ENCODE data around the gene SYT12.

Gene SYT12

DNA sequence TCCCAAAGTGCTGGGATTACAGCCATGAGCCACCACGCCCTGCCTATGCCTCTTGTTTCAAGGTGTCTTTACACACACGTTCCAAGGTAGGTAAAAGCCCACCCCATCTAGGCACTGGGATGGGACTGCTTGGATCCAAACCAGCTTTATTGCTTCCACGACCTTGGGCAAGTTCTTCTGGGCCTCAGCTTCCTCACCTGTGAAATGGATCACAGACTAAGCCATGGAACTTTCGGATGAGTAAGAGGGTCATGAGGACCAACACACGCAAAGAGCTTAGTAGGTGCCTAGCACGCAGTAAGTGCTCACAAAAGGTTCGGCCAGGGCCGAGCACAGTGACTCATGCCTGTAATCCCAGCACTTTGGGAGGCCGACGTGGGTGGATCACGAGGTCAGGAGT lies 49.4 kb downstream of the SYT12 start:
- no peaks in the 10 kb centered on the region for H4K20me1 ChIP-seq (ENCODE audit: insufficient read depth, low read length)
- no peaks in the 10 kb centered on the region for H3K27me3 ChIP-seq (ENCODE audit: low read depth, low read length)
- H3K27ac ChIP-seq (ENCODE audit: low read length), result no peak overlapping the region
- no peaks in the 10 kb centered on the region for H3K9me3 ChIP-seq (ENCODE audit: insufficient read depth, low read length)
- H3K4me3 ChIP-seq (ENCODE audit: low read length), result no peak overlapping the region
- no peak overlapping the region for H3K4me2 ChIP-seq (ENCODE audit: low read length)
- H3K36me3 ChIP-seq (replicated peaks; ENCODE audit: low read depth, low read length), result peaks cover 6% of the 10 kb centered on the region
- no peaks in the 10 kb centered on the region for H3K79me2 ChIP-seq (ENCODE audit: low read length)
- TF ChIP-seq, protein P1, sequence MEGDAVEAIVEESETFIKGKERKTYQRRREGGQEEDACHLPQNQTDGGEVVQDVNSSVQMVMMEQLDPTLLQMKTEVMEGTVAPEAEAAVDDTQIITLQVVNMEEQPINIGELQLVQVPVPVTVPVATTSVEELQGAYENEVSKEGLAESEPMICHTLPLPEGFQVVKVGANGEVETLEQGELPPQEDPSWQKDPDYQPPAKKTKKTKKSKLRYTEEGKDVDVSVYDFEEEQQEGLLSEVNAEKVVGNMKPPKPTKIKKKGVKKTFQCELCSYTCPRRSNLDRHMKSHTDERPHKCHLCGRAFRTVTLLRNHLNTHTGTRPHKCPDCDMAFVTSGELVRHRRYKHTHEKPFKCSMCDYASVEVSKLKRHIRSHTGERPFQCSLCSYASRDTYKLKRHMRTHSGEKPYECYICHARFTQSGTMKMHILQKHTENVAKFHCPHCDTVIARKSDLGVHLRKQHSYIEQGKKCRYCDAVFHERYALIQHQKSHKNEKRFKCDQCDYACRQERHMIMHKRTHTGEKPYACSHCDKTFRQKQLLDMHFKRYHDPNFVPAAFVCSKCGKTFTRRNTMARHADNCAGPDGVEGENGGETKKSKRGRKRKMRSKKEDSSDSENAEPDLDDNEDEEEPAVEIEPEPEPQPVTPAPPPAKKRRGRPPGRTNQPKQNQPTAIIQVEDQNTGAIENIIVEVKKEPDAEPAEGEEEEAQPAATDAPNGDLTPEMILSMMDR (IDR thresholded peaks at IDR 0.05; ENCODE audit: low read depth, low read length), result no peak
- TF ChIP-seq EZH2phosphoT487 (IDR thresholded peaks at IDR 0.05; ENCODE audit: low read depth), result no peak
- no peak overlapping the region for H3K9ac ChIP-seq (ENCODE audit: low read length)
- peaks cover 23% of the 10 kb centered on the region for H3K4me1 ChIP-seq (ENCODE audit: low read length)
- no peak overlapping the region for H2AFZ ChIP-seq (ENCODE audit: low read depth, low read length)

DNA sequence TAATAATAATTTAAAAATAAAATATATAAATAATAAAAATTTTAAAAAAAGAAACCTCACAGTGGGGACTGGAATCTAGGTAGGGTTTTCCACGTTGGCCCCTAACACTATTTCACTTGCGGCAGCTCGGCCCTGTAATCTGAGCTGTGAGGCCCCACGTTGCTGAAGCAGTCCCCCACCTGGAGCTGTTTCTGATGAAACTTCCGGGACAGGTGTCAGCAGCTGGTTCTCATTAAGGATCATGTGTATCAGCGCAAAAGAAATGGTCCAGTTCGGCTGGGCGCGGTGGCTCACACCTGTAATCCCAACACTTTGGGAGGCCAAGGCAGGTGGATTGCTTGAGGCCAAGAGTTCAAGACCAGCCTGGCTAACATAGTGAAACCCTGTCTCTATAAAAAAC lies 51.0 kb downstream of the SYT12 start:
- Histone ChIP-seq H3K27me3 (ENCODE audit: low read depth, low read length) (no peaks in the 10 kb centered on the region), H3K9me3 (ENCODE audit: insufficient read depth, low read length) (no peaks in the 10 kb centered on the region), H3K36me3 (replicated peaks; ENCODE audit: low read depth, low read length) (peaks cover 6% of the 10 kb centered on the region), H3K27ac (ENCODE audit: low read length) (no peak overlapping the region), H3K4me3 (ENCODE audit: low read length) (no peak overlapping the region), H2AFZ (ENCODE audit: low read depth, low read length) (no peak overlapping the region), H3K4me1 (ENCODE audit: low read length) (peaks cover 29% of the 10 kb centered on the region), H3K9ac (ENCODE audit: low read length) (no peak overlapping the region), H3K4me2 (ENCODE audit: low read length) (peak overlapping the region; percentile 26; the same call in 1 of the 2 replicates), H3K79me2 (ENCODE audit: low read length) (no peaks in the 10 kb centered on the region), H4K20me1 (ENCODE audit: insufficient read depth, low read length) (no peaks in the 10 kb centered on the region)
- TF ChIP-seq, protein P1 (IDR thresholded peaks at IDR 0.05; ENCODE audit: low read depth, low read length), result no peak
- TF ChIP-seq EZH2phosphoT487 (IDR thresholded peaks at IDR 0.05; ENCODE audit: low read depth), result no peak

DNA sequence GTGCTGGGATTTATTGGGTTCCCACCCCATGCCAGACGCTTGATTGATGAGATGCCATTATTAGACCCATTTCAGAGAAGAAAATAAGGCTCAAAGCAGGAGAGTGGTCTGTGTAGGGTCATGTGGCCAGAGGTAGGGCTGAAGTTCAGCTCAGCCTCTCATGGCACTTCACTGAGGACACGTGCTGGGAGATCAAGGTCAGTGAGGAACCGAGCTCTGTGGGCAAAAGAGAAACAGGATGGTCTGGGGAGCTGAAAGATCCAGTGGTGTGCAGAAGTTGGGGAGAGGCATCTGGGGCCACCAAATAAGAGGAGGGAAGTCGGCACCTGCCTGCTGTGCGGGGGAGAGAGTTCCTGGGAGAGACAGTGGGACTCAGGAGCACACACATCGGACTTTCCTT lies 53.3 kb downstream of the SYT12 start:
- Histone ChIP-seq H3K9ac (ENCODE audit: low read length) (no peak overlapping the region), H3K27ac (ENCODE audit: low read length) (no peak overlapping the region), H4K20me1 (ENCODE audit: insufficient read depth, low read length) (no peaks in the 10 kb centered on the region), H3K4me1 (ENCODE audit: low read length) (peaks cover 35% of the 10 kb centered on the region), H3K27me3 (ENCODE audit: low read depth, low read length) (no peaks in the 10 kb centered on the region), H3K4me3 (ENCODE audit: low read length) (no peak overlapping the region), H3K9me3 (ENCODE audit: insufficient read depth, low read length) (no peaks in the 10 kb centered on the region), H2AFZ (ENCODE audit: low read depth, low read length) (no peak overlapping the region), H3K36me3 (replicated peaks; ENCODE audit: low read depth, low read length) (peaks cover 6% of the 10 kb centered on the region), H3K4me2 (ENCODE audit: low read length) (peak overlapping the region; percentile 23; the same call in 1 of the 2 replicates), H3K79me2 (ENCODE audit: low read length) (no peaks in the 10 kb centered on the region)
- TF ChIP-seq, protein P1 (IDR thresholded peaks at IDR 0.05; ENCODE audit: low read depth, low read length), result no peak

DNA sequence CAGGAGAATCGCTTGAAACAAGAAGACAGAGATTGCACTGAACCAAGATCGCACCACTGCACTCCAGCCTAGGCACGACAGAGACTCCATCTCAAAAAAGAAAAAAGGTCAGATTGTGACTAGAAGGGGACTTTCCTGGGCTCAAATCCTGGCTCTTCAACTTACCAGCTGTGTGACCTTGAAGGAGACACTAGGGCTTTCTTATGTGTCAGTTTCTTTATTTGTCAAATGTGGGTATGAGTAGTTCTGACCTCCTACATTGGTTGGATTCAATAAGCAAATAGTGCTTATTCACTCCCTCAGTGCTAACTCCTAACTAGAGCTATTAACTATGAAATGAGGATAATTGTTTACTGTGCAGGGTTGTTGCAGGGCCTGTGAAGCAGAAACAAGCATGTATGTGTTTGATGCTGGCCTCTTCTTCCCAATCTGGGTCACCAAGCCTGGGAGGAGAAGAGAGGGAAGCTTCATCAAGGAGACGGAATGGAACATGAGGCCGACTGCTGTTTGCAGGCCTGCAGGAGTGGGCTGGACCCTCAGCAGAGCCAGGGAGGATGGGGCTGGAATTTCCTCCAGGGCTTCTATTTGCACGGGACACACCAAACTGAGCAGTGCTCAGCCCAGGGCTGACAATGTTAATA lies 56.3 kb downstream of the SYT12 start:
- no peaks in the 10 kb centered on the region for H3K9me3 ChIP-seq (ENCODE audit: insufficient read depth, low read length)
- H2AFZ ChIP-seq (ENCODE audit: low read depth, low read length), result no peak overlapping the region
- H3K4me1 ChIP-seq (ENCODE audit: low read length), result peaks cover 41% of the 10 kb centered on the region
- H3K79me2 ChIP-seq (ENCODE audit: low read length), result peaks cover 4% of the 10 kb centered on the region; the same call in 1 of the 2 replicates
- no peaks in the 10 kb centered on the region for H3K36me3 ChIP-seq (replicated peaks; ENCODE audit: low read depth, low read length)
- no peaks in the 10 kb centered on the region for H3K27me3 ChIP-seq (ENCODE audit: low read depth, low read length)
- H3K4me3 ChIP-seq (ENCODE audit: low read length), result no peak overlapping the region
- H3K4me2 ChIP-seq (ENCODE audit: low read length), result peak overlapping the region; percentile 32
- no peaks in the 10 kb centered on the region for H4K20me1 ChIP-seq (ENCODE audit: insufficient read depth, low read length)
- TF ChIP-seq, protein P1 (IDR thresholded peaks at IDR 0.05; ENCODE audit: low read depth, low read length), result no peak
- no peak for TF ChIP-seq EZH2phosphoT487 (IDR thresholded peaks at IDR 0.05; ENCODE audit: low read depth)
- no peak overlapping the region for H3K9ac ChIP-seq (ENCODE audit: low read length)
- no peak overlapping the region for H3K27ac ChIP-seq (ENCODE audit: low read length)

Measured in OCI-LY3 (cell line).